GM21619 (cell line): ENCODE results near the gene GTPBP2.
"Not testable (repeated sequence)": the region's sequence is repeated elsewhere in the genome, so short reads cannot be mapped to it uniquely, and the experiment has no call there.

ENCODE experiments used
- ATAC-seq: cut with Tn5 transposase; IDR thresholded peaks from one replicate; pipeline ENCODE4 v1.9.1; 2021; ENCODE audit not compliant: unreplicated experiment

GTPBP2 gene

GRCh38 chr6:43629104-43629504, at the start of gene GTPBP2:
TSS of gene GTPBP2 (minus strand) at chr6:43629264. CDS start at chr6:43629162, 102 bp downstream.
- ATAC-seq: peak; percentile 75

GRCh38 chr6:43678341-43678740, 49.3 kb upstream of the GTPBP2 start:
- ATAC-seq: no peak

- ATAC-seq: no peak
These were observed 48.7 kb upstream of the GTPBP2 start for GRCh38 chr6:43677759-43678158.

GRCh38 chr6:43676962-43677606, 48.0 kb upstream of the GTPBP2 start:
- no peak for ATAC-seq

- ATAC-seq: no peak
These were observed 45.9 kb upstream of the GTPBP2 start for GRCh38 chr6:43674921-43675320.

GRCh38 chr6:43674291-43674690, 45.2 kb upstream of the GTPBP2 start:
- no peak for ATAC-seq

- no peak for ATAC-seq
These were observed 44.5 kb upstream of the GTPBP2 start for GRCh38 chr6:43673444-43674084.

- no peak for ATAC-seq
These were observed 43.0 kb upstream of the GTPBP2 start for GRCh38 chr6:43671801-43672690.

GRCh38 chr6:43671011-43671800, 42.1 kb upstream of the GTPBP2 start:
- no peak for ATAC-seq

- ATAC-seq: no peak
These were observed 41.5 kb upstream of the GTPBP2 start for GRCh38 chr6:43670623-43670986.

GRCh38 chr6:43669922-43670622, 41.0 kb upstream of the GTPBP2 start:
- ATAC-seq: no peak

GRCh38 chr6:43669050-43669921, 40.2 kb upstream of the GTPBP2 start:
- no peak for ATAC-seq

- ATAC-seq: no peak
These were observed 39.3 kb upstream of the GTPBP2 start for GRCh38 chr6:43668151-43669028.

GRCh38 chr6:43667245-43668150, 38.4 kb upstream of the GTPBP2 start:
- no peak for ATAC-seq

- ATAC-seq: no peak
These were observed 37.3 kb upstream of the GTPBP2 start for GRCh38 chr6:43666196-43666920.

- ATAC-seq: no peak
These were observed 36.3 kb upstream of the GTPBP2 start for GRCh38 chr6:43665376-43665775.

GRCh38 chr6:43662948-43663347, 33.9 kb upstream of the GTPBP2 start:
- ATAC-seq: not testable (repeated sequence)
